ENCODE measurements around the gene LIME1.

The LIME1 gene

DNA sequence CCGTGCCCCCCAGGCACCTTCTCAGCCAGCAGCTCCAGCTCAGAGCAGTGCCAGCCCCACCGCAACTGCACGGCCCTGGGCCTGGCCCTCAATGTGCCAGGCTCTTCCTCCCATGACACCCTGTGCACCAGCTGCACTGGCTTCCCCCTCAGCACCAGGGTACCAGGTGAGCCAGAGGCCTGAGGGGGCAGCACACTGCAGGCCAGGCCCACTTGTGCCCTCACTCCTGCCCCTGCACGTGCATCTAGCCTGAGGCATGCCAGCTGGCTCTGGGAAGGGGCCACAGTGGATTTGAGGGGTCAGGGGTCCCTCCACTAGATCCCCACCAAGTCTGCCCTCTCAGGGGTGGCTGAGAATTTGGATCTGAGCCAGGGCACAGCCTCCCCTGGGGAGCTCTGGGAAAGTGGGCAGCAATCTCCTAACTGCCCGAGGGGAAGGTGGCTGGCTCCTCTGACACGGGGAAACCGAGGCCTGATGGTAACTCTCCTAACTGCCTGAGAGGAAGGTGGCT is 39.1 kb upstream of the LIME1 start:
- no peak for DNase-seq

DNA sequence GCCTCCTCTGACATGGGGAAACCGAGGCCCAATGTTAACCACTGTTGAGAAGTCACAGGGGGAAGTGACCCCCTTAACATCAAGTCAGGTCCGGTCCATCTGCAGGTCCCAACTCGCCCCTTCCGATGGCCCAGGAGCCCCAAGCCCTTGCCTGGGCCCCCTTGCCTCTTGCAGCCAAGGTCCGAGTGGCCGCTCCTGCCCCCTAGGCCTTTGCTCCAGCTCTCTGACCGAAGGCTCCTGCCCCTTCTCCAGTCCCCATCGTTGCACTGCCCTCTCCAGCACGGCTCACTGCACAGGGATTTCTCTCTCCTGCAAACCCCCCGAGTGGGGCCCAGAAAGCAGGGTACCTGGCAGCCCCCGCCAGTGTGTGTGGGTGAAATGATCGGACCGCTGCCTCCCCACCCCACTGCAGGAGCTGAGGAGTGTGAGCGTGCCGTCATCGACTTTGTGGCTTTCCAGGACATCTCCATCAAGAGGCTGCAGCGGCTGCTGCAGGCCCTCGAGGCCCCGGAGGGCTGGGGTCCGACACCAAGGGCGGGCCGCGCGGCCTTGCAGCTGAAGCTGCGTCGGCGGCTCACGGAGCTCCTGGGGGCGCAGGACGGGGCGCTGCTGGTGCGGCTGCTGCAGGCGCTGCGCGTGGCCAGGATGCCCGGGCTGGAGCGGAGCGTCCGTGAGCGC is 38.5 kb upstream of the LIME1 start:
- no peak for DNase-seq

DNA sequence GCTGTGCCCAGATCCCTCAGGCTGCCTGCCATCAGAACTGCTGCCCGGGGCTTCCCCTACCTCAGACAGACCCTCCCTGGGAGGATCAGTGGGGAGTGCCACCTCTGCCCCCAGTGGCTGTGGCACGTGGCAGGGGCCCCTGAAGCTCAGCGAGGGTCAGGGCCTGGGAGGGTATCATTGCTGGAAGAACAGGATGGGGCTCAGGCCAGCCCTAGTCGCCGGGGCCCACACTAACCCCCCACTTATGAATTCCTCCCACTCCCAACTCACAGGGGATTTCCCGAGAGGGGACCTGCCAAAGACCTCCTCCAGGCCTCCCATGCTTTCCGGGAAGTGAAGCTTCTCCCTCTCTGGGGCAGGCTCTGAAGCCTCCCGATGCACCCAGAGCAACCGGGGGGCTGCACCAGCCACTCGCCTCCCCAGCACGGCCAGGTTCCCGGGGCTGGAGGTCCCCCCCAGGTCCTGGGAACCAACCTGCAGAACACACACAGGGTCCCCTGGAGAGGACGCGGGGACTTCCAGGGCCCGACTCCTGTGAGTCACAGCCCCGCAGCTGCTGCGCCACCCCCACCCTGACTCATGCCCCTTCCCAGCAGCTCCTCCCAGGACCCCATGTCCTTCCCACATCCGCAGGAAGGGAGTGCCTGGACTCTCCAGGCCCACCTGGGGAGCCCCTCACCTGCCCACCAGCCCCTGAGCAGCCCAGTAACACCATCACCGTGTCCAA is 37.6 kb upstream of the LIME1 start:
- no peak for DNase-seq

DNA sequence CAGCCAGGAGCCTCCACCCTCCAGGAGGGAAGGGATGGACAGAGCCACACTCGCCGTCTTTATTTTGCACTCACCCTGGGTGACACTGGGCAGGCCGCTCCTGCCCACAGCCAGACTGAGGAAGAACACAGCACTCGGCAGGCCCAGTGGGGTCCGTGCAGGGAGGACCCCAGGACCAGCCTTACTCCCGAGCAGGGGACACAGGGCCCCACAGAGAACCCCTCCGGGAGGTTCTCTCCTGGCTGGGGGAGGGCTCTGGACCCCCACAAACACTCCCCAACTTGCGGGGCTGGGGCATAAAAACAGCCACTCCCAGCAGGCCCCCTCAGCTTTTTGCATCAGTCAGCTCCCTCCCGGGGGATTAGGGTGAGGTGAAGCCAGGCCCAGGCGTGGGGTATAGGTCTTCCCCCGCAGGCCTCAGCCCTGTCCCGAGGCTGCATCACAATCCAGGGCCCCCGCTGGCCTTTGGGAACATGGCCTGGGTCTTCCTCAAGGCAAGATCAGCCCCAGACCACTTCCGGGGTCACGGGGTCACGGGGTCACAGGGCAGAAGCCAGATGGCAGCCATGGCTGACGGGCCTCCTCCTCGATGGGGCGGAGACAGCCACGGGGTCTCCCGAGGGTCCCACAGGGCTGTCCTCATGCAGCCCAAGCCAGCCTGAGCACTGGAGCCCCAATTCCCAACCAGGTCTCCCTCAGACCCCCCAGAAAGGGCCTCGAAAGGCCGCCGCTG is 36.8 kb upstream of the LIME1 start:
- DNase-seq = no peak

DNA sequence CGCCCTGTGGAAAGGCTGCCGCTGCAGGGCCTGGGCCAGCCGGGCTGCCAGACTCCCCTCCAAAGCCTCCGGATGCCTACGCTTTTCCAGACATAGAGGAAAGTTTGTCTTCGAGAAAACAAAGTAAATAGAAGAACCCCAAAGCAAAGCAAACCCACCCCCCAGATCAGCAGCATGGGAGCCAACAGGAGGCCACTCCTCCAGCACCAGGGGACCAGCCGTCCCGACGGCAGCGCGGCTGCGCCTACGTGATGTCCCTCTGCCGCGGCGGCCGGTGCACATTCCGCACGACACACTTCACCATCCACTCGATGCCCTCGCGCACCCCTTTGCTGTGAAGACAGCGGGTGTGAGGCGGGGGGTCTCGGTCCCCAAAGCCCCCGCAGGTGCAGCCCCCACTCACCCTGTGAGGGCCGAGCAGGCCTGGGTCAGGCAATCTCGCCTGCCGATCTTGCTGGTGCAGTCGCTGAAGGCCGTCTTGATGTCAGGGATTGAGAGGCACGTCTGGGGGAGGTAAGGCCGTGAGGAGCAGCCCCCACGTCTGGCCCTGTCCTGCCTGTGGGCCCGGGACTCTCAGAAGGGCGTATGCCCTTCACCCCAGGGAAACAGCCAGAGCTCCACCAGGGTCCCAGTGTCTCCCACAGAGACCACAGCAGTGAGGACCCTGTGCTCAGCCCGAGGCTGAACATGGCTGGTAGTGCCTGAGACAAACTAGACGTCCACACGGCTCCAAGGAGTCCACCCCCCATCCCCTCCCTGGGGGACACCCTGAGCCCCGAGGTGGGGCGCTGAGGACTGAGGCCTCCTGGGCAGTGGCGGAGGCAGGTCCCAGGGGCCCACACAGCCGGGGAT is 36.0 kb upstream of the LIME1 start:
- no peak for DNase-seq

DNA sequence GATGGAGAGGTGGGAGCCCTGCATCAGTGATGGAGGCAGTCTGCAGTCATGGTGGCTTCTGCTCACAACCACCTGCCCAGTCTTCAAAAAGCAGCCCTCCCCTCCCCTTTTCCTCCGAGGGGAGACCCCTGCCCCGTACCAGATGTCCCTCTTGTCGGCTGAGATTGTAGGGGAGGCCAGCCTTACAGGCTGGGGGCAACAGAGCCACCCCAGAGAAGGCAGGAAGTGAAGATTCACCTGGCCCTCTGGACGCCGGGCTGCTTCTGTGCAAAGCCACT is 35.5 kb upstream of the LIME1 start:
- DNase-seq = no peak

DNA sequence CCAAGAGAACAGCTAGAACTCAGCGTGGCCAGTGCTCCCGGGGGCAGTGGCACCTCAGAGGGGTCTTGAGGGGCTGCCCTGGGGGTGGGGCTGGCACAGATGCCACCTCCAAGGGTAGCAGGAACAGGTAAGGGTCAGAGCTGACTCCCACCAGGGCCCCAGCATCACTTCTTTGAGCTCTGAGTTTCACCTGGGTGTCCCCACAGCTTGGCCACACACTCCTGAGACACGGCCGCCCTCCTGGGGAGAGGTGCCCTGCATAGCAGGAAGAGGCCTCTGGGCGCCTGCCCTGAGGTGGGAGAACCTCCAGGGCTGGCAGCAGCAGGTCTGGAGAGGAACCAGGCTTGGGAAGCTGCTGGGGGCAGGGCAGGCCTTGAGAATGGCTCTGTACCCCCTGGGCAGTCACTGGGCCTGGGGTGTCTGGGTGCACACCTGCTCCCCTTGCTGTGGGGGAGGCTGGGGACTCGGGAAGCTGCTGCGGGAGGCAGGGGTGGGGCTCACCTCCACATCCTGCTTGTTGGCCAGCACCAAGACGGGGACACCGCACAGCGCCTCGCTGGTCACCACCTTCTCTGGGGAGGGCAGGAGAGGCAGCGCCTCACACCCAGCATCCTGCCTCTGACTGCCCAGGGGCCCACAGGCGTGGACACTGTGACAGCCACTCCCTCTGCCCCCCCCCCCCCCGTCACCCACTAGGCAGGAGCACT is 35.0 kb upstream of the LIME1 start:
- DNase-seq = no peak

DNA sequence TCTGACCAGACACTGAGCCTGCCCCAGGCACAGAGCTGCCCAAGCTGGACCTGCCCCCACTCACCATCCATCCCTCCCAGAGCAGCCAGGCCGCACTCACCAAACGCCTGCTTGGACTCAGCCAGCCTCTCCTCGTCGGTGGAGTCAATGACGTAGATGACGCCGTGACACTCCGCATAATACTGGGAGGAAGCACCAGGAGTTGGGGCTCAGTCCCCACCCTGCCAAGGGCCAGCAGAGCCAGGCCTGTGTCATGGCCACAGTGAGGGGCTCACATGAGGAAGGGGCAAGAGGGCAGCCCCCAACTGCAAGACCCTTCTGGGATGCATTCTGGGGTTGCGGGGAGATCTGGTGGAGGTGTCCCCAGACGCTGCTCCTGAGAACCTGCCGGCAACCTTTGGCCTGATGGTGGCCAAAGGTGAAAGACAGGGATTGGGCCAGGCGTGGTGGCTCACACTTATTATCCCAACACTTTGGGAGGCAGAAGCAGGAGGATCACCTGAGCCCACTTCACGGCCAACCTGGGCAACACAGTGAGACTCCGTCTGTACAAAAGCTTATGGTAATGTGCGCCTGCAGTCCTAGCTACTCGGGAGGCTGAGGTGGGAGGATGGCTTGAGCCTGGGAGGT is 34.3 kb upstream of the LIME1 start:
- DNase-seq = no peak

DNA sequence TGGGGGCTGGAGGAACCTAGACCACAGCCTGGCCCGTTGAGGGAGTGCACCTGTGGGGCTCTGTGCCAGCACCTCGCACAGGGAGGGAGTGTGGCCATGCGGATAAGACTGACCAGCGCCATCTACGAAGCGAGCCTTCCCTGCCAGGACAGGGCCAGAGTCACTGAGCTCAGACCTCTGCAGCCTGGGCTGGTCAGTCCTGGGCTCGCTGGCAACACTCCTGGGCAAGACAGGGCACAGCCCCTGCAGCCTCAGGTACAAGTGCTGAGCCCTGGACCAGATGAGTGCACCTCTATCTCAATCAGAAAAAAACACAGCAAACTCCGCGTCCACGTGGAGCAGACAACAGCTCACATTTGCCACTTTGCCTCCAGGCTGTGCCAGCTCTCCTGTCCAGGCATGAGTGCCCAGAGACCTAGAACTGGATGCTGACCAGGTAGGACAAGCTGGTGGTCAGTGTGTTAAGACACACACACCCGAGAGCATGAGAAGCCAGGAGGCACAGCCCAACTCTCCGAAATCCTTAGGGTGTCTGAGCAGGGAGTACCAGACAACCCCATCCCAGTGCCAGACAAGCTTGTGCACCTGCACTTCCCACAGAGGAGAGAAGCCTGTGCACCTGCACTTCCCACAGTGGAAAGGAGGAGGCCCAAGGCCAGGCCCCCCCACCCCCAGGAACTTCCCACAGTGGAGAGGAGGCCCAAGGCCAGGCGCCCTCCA is 33.6 kb upstream of the LIME1 start:
- no peak for DNase-seq

DNA sequence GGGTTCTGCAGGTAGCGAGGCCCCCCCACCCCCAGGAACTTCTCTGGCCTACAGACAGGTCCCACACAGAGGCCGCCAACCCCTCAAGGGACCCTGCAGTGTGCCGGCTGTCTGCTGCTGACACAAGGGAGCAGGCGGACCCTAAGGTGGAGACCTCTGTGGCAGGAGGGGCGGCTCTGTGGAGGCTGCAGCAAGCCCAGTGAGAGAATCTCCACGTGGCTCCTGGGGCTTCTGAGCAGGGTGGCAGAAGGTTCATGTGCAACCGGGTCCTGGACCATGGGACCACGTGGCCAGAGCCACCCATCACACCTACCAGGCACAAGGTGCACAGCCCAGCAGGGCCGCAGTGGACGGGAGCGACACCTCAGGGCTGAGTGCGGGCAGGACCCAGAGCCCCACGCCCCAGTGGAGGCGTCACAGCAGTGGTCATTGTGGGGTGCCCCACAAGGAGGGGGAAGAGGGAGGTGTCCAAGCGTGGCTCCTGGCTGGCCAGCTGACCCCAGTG is 32.9 kb upstream of the LIME1 start:
- no peak for DNase-seq

DNA sequence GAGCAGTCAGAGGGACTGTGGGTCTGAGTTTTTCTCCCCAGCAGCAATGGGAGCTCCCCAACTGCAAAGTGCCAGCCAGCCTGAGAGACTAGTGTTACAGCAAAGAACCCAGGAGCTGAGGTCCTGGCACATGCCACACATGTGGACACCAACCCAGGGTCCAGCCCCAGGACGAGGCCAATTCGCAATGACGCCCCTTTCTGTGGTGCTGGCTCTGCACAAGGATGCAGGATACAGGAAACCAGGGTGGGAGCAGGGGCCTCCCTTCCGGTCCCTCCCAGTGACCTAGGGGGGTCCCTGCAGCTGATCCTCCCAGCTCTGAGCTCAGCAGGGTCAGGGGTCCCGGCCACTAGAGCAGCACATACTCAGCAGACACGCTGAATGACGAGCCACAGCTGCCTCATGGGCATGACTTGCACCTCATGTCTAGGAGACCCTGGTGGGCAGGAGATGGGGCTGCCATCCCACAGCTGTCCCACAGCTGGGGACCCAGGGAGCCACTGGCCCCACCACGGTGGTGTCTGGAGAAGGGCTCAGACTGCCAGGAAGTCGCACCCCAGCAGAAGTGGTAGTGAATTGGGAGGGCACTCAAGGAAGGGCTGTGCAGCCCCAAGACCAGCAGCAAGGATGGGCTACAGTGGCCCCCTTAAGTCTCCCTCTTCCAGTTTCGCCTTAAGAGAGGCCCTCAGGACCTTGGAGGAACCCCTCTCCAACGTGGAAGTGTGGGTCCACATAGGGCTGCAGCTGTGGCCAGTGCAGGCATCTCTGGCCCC is 32.3 kb upstream of the LIME1 start:
- no peak for DNase-seq

DNA sequence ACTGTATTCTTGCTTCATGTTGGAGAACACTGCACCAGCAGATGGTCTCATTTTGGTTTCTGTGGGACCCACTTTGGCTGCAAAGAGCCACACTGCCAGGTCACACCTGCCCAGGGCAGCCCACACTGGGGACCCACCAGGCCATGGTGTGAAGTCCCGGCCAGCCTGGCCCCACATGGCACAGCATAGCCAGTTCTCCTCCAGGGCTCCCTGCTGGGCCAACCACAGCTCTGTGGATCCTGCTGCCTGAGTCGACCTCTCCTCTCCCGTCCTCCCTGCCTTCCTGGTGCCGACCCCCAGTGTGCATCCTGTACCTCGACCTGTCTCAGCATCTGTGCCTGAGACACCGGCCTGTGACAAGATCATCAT is 31.7 kb upstream of the LIME1 start:
- DNase-seq = no peak

DNA sequence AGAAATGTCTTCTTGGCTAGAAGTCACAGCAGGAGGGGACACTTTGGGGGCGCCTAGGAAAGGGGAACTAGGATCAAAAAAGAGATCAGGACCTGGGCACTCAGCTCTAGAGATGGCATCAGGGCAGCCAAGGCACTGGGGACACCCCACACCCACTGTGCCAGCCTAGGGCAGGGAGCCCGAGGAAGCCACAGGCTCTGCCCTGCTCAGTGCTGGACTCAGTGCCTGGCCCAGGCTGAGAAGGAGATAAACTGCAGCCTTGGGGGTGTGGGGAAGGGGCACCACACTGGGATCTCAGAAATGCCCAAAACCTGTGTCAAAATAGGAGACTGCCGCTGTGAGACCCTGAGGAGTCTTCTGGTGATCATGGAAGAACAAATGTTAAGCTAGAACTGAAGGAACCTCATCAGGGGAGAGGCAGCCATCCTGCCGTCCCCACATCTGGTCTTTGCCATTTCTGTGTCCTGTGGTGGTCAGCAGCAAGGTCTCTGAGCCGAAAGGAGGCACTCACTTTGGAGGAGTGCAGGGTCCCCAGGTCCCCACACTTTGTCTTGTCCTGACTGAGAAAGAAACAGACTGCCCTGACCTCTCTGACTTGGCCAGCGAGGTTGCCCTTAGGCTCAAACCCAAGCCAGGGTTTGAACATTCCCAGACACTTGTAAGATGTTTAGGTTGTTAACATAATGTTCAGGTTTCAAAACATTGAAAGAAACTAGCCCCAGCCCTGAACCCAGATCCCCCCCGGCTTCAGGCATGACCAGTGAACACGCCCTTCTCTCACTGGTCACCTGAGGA is 31.0 kb upstream of the LIME1 start:
- no peak for DNase-seq

DNA sequence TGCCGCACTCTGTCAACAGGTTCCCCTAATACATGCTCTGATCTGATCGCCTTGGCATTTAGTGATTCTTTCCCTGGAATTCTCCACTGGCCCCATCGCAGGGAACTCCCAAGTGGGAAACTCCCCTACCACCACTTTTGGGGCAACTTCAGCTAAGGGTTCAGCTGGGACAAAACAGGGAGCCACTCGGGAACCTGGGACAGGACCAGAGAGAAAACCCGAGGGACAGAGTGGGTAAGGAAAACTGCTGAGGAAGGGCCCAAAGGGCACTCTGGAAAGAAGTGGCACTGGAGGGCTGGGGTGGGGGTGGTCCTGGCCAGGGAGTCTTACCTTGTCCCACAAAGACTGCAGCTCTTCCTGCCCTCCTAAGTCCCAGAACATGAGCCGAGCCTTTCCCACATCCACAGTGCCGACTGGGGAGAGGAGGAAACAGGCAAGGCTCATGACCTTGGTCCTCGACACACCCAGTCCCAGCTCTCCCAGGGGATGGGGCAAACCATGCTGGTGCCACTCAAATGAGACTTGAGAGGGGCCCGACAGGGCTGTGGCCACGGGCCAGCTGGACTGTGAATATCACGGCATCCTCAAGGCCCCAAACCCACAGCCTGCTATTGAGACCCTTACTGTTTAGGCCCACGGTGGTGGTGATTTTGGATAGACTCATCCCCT is 30.3 kb upstream of the LIME1 start:
- DNase-seq = no peak

DNA sequence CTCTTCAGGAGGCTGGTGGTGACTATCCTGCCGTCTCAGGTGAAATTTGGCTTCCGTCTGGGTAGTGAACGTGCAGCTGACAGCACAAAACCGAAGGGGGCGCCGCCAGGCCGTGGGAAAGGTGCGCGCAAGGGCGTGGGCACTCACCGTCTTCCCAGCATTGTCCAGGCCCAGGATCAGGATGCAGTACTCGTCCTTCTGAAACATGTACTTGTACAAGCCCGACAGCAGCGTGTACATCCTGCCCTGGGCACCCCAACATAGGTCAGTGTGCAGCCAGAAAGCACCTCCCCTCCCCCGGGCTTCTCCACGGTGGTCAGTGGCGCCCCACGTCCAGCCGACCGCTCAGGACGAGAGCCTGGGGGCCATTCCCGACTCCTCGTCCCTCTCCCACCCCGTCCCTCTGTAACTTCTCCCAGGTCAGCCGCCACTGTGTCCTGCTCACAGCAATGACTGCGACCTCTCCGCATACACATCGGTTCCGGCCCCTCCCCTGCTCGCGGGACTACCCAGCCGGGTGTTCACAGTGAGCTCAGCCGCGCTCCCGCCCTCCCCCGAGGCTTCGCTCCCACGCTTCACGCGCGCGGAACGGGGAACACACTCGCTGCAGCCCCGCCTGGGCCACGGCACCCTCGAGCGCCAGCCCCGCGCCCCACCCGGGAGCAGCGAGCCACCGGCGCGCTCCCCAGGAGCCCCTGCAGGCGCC is 29.5 kb upstream of the LIME1 start:
- no peak for DNase-seq

DNA sequence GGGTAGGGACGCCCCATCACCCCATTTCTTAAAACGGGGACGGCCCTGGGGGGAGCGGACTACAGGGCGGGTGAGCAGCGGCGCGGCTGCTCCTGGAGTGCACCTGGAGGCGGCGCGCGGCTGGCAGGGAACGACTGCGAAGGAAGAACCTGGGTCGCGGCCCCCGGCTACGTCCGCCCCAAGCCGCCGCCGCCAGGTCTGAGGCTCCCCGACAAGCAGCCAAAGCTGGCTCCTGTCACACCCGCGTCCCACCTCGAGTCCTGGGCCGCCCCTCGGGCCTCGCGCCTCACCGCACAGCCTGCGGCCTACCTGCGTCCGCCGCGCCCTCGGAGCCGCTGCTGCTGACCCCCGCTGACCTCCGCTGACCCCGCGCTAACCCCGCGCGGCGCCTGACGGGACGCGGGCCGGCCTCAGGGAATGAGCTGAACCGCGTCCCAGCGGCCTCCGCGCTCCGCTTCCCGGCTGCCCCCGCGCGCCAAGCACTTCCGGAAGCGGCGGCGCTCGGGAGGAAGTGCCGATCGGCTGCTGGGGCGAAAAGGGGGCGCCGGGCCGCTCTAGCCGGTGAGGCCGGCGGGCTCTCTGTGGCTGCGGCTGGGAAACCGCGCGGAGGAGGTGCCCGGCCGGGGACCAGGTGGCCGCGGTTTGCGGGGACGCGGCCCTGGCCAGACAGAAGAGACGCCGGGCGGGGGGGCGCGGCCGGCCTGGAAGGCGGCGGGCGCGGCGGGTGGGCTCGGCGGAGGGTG is 28.7 kb upstream of the LIME1 start, which contains the start of the genes ARFRP1 and ZGPAT:
Gene ARFRP1, minus strand, starts transcription at position 419 of the 743 bp plus-strand sequence. CDS start 885 bp downstream, outside the sequence.
Gene ZGPAT, plus strand, starts transcription at position 482 of the 743 bp plus-strand sequence. CDS start 542 bp downstream, outside the sequence.
- peak; percentile 6 for DNase-seq

All from NCI-H1436 treated with DMSO at 0.1 percent for 48 hours (cell line).